ENCODE measurements around the gene MYBPC1. TPM values are rescaled to one million over a fixed set of nuclear protein-coding genes. Genes with fewer than 3 reads are reported as not detected.

MYBPC1 gene
- total RNA-seq, 1 experiment from 2014 or later = not detected

GRCh38 chr12:101597164-101597563 lies 2.4 kb downstream of the MYBPC1 start:
- TF ChIP-seq CTCF (IDR thresholded peaks at IDR 0.05) (no peak), SIN3A (IDR thresholded peaks at IDR 0.05; ENCODE audit: borderline replicate concordance, insufficient read depth, low read depth, low read length) (no peak), TCF7L2 (IDR thresholded peaks at IDR 0.05; ENCODE audit: low read depth, low read length) (no peak), REST (IDR thresholded peaks at IDR 0.05; ENCODE audit: insufficient read depth in 1 of 2, low read depth in 2 of 2, low read length in 1 of 2) (no peak), POLR2AphosphoS5 (IDR thresholded peaks at IDR 0.05; ENCODE audit: low read depth, low read length) (no peak)
- no TSS peak for BruUV-seq (replicated peaks)
- Histone ChIP-seq H3K36me3 (ENCODE audit: control insufficient read depth, insufficient read depth, low read length) (no peaks in the 10 kb centered on the region), H3K4me3 (ENCODE audit: low read depth in 2 of 2, low read length in 2 of 2) (no peak overlapping the region), H3K4me1 (ENCODE audit: control insufficient read depth, insufficient read depth, low read length) (no peaks in the 10 kb centered on the region), H3K27me3 (ENCODE audit: control insufficient read depth, insufficient read depth, low read length) (peaks cover 2% of the 10 kb centered on the region; the same call in 1 of the 2 replicates), H3K9me3 (ENCODE audit: control insufficient read depth, insufficient read depth, low read depth, low read length) (no peaks in the 10 kb centered on the region), H3K27ac (ENCODE audit: low read length) (no peak overlapping the region)
- ChIA-PET CTCF (no interaction called here), POLR2A (no interaction called here)
- DNase-seq (ENCODE audit: low read depth, low spot score) (no peak), ATAC-seq (no peak)
- intact Hi-C loops (cut with micrococcal nuclease; ENCODE audit: unreplicated experiment) = no loop called here
- in situ Hi-C loops (cut with HindIII; ENCODE audit: low pct_unique_long_range_greater_than_20kb, low sequenced_read_pairs) = no loop called here

GRCh38 chr12:101598483-101598882 lies 3.7 kb downstream of the MYBPC1 start:
- ChIA-PET CTCF (no interaction called here), POLR2A (no interaction called here)
- no peak for DNase-seq (ENCODE audit: low read depth, low spot score)
- in situ Hi-C loops (cut with HindIII; ENCODE audit: low pct_unique_long_range_greater_than_20kb, low sequenced_read_pairs) = no loop called here
- no peaks in the 10 kb centered on the region for H3K4me1 ChIP-seq (ENCODE audit: control insufficient read depth, insufficient read depth, low read length)
- H3K27me3 ChIP-seq (ENCODE audit: control insufficient read depth, insufficient read depth, low read length) = peaks cover 2% of the 10 kb centered on the region; the same call in 1 of the 2 replicates
- BruUV-seq (replicated peaks) = no TSS peak
- no peak for ATAC-seq
- no peaks in the 10 kb centered on the region for H3K9me3 ChIP-seq (ENCODE audit: control insufficient read depth, insufficient read depth, low read depth, low read length)
- H3K27ac ChIP-seq (ENCODE audit: low read length) = no peak overlapping the region
- intact Hi-C loops (cut with micrococcal nuclease; ENCODE audit: unreplicated experiment) = no loop called here
- H3K36me3 ChIP-seq (ENCODE audit: control insufficient read depth, insufficient read depth, low read length) = no peaks in the 10 kb centered on the region
- no peak overlapping the region for H3K4me3 ChIP-seq (ENCODE audit: low read depth in 2 of 2, low read length in 2 of 2)
- no peak for TF ChIP-seq CTCF (IDR thresholded peaks at IDR 0.05)

- H3K36me3 ChIP-seq (ENCODE audit: control insufficient read depth, insufficient read depth, low read length) = no peaks in the 10 kb centered on the region
- H3K27me3 ChIP-seq (ENCODE audit: control insufficient read depth, insufficient read depth, low read length) = peaks cover 2% of the 10 kb centered on the region; the same call in 1 of the 2 replicates
- CTCF ChIA-PET = no interaction called here
- no TSS peak for BruUV-seq (replicated peaks)
- DNase-seq (ENCODE audit: low read depth, low spot score) (no peak), ATAC-seq (no peak)
- no peaks in the 10 kb centered on the region for H3K9me3 ChIP-seq (ENCODE audit: control insufficient read depth, insufficient read depth, low read depth, low read length)
- no peaks in the 10 kb centered on the region for H3K4me1 ChIP-seq (ENCODE audit: control insufficient read depth, insufficient read depth, low read length)
- in situ Hi-C loops (cut with HindIII; ENCODE audit: low pct_unique_long_range_greater_than_20kb, low sequenced_read_pairs) (no loop called here), intact Hi-C loops (cut with micrococcal nuclease; ENCODE audit: unreplicated experiment) (no loop called here)
- no peak overlapping the region for H3K27ac ChIP-seq (ENCODE audit: low read length)
- TF ChIP-seq TCF7L2 (IDR thresholded peaks at IDR 0.05; ENCODE audit: low read depth, low read length) = no peak
- no peak for TF ChIP-seq POLR2AphosphoS5 (IDR thresholded peaks at IDR 0.05; ENCODE audit: low read depth, low read length)
- no peak for TF ChIP-seq SIN3A (IDR thresholded peaks at IDR 0.05; ENCODE audit: borderline replicate concordance, insufficient read depth, low read depth, low read length)
- no peak for TF ChIP-seq REST (IDR thresholded peaks at IDR 0.05; ENCODE audit: insufficient read depth in 1 of 2, low read depth in 2 of 2, low read length in 1 of 2)
- no peak for TF ChIP-seq CTCF (IDR thresholded peaks at IDR 0.05)
- no peak overlapping the region for H3K4me3 ChIP-seq (ENCODE audit: low read depth in 2 of 2, low read length in 2 of 2)
- POLR2A ChIA-PET = no interaction called here
These were observed 4.5 kb downstream of the MYBPC1 start for GRCh38 chr12:101599311-101599710.

Data from Panc1 (cell line).